ENCODE measurements around the gene SLIT3. TPM values are rescaled to one million over a fixed set of nuclear protein-coding genes. Genes with fewer than 3 reads are reported as not detected.

The SLIT3 gene
- total and polyA plus RNA-seq, 2 donors (not counting 3 experiments of a cell fraction or from before 2014, with no cell fraction given), result 0.90 to 1.0 TPM

- BruUV-seq (replicated peaks), result no TSS peak
- TF ChIP-seq POLR2A (IDR thresholded peaks at IDR 0.05; ENCODE audit: low read depth, low read length) (no peak), FOS (IDR thresholded peaks at IDR 0.05; ENCODE audit: borderline replicate concordance, insufficient read depth, low read length) (no peak), GATA2 (IDR thresholded peaks at IDR 0.05; ENCODE audit: insufficient read depth, insufficient read length, low read depth, low read length) (no peak), POLR2AphosphoS5 (IDR thresholded peaks at IDR 0.05; ENCODE audit: insufficient read depth, low read depth, low read length) (no peak), JUN (IDR thresholded peaks at IDR 0.05; ENCODE audit: borderline replicate concordance, insufficient read depth, insufficient read length, low read depth) (no peak), MYC (IDR thresholded peaks at IDR 0.05; ENCODE audit: low read depth, low read length) (no peak), EZH2 (IDR thresholded peaks at IDR 0.05; ENCODE audit: borderline replicate concordance, low read depth, low read length, severe bottlenecking) (no peak)
- TF ChIP-seq, protein P1, sequence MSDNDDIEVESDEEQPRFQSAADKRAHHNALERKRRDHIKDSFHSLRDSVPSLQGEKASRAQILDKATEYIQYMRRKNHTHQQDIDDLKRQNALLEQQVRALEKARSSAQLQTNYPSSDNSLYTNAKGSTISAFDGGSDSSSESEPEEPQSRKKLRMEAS (IDR thresholded peaks at IDR 0.05; ENCODE audit: insufficient read depth, insufficient read length), result no peak
- TF ChIP-seq, protein P2, sequence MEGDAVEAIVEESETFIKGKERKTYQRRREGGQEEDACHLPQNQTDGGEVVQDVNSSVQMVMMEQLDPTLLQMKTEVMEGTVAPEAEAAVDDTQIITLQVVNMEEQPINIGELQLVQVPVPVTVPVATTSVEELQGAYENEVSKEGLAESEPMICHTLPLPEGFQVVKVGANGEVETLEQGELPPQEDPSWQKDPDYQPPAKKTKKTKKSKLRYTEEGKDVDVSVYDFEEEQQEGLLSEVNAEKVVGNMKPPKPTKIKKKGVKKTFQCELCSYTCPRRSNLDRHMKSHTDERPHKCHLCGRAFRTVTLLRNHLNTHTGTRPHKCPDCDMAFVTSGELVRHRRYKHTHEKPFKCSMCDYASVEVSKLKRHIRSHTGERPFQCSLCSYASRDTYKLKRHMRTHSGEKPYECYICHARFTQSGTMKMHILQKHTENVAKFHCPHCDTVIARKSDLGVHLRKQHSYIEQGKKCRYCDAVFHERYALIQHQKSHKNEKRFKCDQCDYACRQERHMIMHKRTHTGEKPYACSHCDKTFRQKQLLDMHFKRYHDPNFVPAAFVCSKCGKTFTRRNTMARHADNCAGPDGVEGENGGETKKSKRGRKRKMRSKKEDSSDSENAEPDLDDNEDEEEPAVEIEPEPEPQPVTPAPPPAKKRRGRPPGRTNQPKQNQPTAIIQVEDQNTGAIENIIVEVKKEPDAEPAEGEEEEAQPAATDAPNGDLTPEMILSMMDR (IDR thresholded peaks at IDR 0.05; ENCODE audit: extremely low read depth in 1 of 2, insufficient read depth in 1 of 2, low read depth in 1 of 2, low read length in 2 of 2), result no peak
- ChIA-PET CTCF (no interaction called here), POLR2A (no interaction called here)
- Histone ChIP-seq H3K27me3 (ENCODE audit: control insufficient read depth in 2 of 2, insufficient read depth in 2 of 2, low read length in 2 of 2) (no peaks in the 10 kb centered on the region), H3K36me3 (ENCODE audit: control insufficient read depth in 2 of 2, extremely low read depth in 1 of 2, insufficient read depth in 2 of 2, low read length in 2 of 2) (no peaks in the 10 kb centered on the region), H2AFZ (ENCODE audit: low read depth, low read length) (no peak overlapping the region), H3K4me3 (replicated peaks in 1 of 3; ENCODE audit: insufficient read depth in 1 of 3, low read depth in 1 of 3, low read length in 3 of 3) (no peak overlapping the region), H4K20me1 (replicated peaks; ENCODE audit: control insufficient read depth, extremely low read depth, insufficient read depth, low read length) (no peaks in the 10 kb centered on the region), H3K9me3 (replicated peaks; ENCODE audit: control insufficient read depth, insufficient read depth, low read length) (no peaks in the 10 kb centered on the region), H3K27ac (ENCODE audit: insufficient read depth, low read depth, low read length) (no peak overlapping the region), H3K9me1 (replicated peaks; ENCODE audit: control insufficient read depth, extremely low read depth, insufficient read depth, low read length) (no peaks in the 10 kb centered on the region), H3K4me2 (ENCODE audit: insufficient read depth, low read length) (no peak overlapping the region), H3K79me2 (ENCODE audit: control insufficient read depth, insufficient read depth, low read length) (no peaks in the 10 kb centered on the region), H3K4me1 (ENCODE audit: control insufficient read depth, extremely low read depth, insufficient read depth, low read length) (no peaks in the 10 kb centered on the region), H3K9ac (replicated peaks; ENCODE audit: extremely low read depth, insufficient read depth, low read length) (no peak overlapping the region)
- FAIRE-seq (no peak), DNase-seq (ENCODE audit: low read depth, low spot score) (no peak)
- intact Hi-C loops (cut with micrococcal nuclease) (no loop called here), dilution Hi-C loops (cut with MboI; ENCODE audit: extremely low pct_ligation_motif_present, low sequenced_read_pairs) (no loop called here)
Measured at GRCh38 chr5:168858371-168858770, 442.6 kb downstream of the SLIT3 start.
